GM12875 (cell line): Measurements from ENCODE around the gene SLC9C1.

Experiments used
- H3K4me3 ChIP-seq: one replicate; pipeline ENCODE4 v1.5.1; 2011; ENCODE audit warnings: low read depth, low read length, control low read depth
- CTCF ChIP-seq: IDR thresholded peaks from 2 replicates; pipeline ENCODE4 v1.5.1; 2011; ENCODE audit warnings: low read depth, mild to moderate bottlenecking, control low read depth, inconsistent platforms, low read length, moderate library complexity, borderline replicate concordance; ENCODE audit not compliant: insufficient read depth

SLC9C1 gene

GRCh38 chr3:112334691-112335433 lies 40.8 kb upstream of the SLC9C1 start:
- peak overlapping the region; percentile 95 for H3K4me3 ChIP-seq

GRCh38 chr3:112333381-112334317 lies 39.6 kb upstream of the SLC9C1 start:
- H3K4me3 ChIP-seq, result peak overlapping the region; percentile 95
- TF ChIP-seq CTCF, result no peak

More at GRCh38 chr3:112334691-112335433, 40.8 kb upstream of the SLC9C1 start:
- no peak for TF ChIP-seq CTCF

DNA sequence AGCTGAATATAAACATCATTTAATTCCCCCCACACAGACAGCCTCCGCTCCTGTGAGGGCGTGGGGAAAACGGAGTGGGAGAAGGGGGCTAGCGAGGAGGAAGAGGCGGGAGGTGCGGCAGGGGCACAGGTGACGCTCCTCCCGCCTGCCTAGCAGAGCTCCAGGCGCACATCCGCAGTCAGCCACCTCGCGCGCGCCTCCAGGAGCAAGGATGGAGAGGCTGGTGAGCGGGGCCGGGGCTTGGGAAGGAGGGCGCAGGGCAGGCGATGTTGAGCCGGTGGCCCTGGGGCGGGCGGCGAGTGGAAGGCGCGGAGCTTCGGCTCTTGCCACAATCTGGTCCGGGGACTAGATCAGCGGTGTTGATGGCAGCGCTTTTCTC lies 39.0 kb upstream of the SLC9C1 start, which contains the start of gene CD200:
TSS of gene CD200 (plus strand) at position 155 of the 379 bp plus-strand sequence. CDS start at position 212, 57 bp downstream.
- no peak for TF ChIP-seq CTCF
- peak within 1 kb of the TSS; percentile 95 for H3K4me3 ChIP-seq

GRCh38 chr3:112331851-112332250 lies 37.8 kb upstream of the SLC9C1 start:
- TF ChIP-seq CTCF, result no peak
- H3K4me3 ChIP-seq, result no peak overlapping the region

GRCh38 chr3:112327371-112327951 lies 33.4 kb upstream of the SLC9C1 start:
- peak; percentile 52; the same call in 1 of the 2 replicates for TF ChIP-seq CTCF
- H3K4me3 ChIP-seq, result no peak overlapping the region

- TF ChIP-seq CTCF, result no peak
- no peak overlapping the region for H3K4me3 ChIP-seq
These were observed 28.0 kb upstream of the SLC9C1 start for GRCh38 chr3:112321867-112322652.
